GM19035 (cell line): Measurements from ENCODE around the gene DOC2B.

Experiments
- ATAC-seq: cut with Tn5 transposase; IDR thresholded peaks from one replicate; pipeline ENCODE4 v1.9.1; 2021; ENCODE audit not compliant: unreplicated experiment

The DOC2B gene

DNA sequence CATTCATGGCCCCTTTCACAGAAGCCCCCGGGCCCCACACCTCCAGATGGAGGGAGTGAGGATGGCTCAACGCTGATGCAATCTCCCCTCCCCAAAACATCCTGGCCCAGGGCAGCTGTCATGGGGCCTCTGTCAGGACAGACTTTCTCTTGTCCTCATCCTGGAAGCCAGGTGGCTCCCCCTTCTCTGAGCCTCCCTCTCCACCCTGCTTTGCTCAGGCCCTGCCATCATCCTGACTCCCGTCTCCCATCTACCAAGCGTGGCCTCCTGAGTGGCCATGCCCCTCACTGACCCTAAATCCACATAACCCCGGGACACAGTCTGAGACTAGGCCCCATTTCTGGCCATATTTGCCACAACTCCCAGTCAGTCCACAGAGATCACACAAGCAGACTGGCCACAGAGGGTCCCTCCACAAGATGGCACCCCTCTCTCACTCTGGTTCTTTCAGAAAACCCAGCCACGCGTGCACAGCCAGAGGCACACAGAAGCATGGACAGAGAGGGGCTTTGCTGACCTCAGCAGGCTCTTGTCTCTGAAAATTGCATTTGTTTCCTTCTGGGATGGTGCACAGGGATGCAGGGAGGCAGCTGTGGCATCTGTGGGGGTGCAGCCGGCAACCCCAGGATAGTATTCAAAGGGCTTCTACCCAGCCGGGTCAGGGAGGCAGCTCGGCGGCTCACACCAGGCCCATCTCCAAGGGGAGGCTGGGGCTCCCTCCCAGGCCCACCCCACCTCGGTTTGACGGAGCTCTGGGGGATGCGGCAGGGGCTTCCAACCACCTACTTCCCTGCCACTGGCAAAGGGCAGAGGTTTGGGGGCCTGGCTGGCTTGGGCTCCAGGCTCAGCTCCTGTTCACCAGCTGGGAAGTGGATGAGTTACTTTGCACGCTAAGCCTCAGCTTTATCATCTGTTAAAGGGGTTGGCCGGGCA is 16.9 kb downstream of the DOC2B start:
- ATAC-seq: no peak

DNA sequence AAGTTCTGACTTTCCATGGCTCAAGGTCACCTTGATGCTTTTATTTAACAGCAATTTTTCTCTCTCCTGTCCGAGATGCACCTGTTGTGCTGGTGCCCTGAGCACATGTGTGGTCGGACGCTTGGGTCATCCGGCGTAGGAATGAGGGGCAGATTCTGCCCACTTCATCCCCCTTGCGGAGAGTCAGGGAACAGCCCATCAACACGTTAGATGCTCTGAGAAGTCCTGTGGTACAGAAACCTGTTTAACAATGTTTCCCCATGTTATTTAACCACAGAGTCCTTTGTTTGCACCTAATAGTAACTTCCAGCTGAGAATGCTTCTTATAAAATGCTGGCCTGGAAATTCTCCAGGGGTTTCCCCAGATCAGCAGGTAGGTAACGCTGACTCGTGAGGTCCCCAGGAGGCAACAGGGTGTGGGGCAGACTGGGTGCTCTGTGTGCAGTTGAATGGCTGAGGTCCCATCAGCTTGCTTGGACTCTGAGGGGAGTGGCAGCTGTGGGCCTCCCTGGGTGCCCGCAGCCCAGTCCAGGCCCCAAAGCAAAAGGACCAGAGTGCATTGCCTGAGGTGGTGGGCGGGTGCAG is 17.8 kb downstream of the DOC2B start:
- no peak for ATAC-seq

DNA sequence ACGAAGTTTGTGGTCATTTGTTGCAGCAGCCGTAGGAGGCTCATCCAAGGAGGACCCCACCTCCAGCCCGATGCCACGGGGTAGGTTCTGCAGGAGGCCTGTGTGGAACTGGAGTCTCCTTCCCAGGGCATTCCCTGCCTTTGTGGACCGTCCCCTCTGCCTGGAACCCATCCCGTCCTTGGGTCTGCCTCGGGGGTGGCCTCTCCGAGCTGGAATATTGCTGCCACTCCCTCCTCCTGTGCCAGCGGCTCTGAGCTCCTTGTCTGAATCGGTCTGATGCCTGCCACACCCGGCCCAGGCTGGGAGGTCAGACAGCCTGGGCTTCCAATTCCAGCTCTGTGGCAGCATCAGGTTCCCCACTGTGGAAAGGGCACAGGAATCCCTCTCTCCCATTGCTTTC is 18.8 kb downstream of the DOC2B start:
- ATAC-seq: no peak

DNA sequence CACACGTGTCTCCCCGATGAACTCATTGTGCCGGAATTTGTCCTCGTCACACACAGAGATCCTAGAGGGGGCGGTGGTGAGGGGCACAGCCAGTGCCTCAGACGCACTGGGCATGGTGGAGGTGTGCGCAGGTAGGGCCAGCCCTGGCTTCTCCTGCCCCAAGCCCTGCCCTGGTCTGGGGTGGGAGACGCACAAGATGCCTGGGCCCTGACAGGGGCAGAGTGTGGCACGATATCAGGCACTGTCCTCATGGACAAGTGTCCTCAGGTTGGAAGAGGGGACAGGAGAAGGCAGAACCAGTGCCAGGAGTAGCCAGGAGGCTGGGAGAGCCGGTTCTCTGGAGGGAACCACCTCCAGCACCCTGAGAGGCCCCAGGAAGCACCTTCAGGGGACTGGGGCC is 20.0 kb downstream of the DOC2B start:
- no peak for ATAC-seq

DNA sequence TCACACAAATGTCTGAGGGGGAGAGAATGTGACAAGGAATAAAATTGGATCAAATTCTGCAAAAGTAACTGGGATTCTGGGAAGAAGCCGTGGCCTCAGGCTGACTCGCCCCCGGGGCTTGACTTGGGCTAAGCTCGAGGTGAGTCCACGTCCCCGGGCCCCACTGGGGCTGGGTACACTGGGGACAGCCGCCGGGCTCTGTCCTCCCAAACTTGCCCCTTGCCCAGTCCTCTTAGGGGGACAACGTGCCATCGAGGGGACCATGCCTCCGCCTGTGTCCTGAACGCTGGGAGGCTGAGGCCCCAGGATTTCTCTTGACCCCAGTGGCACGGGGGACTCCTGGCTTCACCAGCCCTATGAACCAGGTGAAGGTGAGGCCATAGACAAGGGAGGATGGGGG is 21.1 kb downstream of the DOC2B start:
- no peak for ATAC-seq

DNA sequence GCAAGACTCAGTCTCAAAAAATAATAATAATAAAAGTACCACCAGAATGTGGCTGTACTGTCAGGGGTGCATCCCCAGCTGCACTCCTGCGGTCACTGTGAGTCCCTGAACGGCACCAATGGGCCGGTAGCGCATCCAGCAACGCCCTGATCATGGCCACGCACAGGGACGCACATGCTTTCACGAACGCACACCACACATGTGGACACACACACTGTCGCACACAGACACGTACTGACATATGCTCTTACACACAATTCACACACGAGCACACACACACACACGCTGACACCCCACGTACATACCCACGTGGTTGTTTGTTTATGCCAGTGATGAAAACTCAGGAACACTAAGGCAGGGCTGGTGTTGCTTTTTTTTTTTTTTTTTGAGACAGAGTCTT is 21.8 kb downstream of the DOC2B start:
- ATAC-seq: no peak

DNA sequence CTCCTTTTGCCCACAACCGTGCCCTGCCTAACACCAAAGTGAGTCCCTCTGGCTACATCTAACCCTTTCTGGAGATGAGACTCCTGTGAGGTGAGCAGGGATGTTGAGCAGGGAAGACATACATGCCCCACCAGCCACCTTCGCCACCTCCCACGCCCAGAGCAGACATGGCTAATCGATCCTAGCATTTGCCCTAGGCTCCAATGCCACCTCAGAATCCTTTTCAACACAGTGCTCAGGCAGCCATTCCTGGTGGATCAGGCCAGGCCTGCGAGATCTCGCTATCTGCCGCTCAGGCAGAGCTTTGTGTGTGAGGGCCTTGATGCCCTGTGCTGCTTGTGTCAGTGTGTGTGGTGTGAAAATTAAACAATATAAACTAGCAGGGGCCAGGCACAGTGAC is 23.1 kb downstream of the DOC2B start:
- ATAC-seq: no peak

DNA sequence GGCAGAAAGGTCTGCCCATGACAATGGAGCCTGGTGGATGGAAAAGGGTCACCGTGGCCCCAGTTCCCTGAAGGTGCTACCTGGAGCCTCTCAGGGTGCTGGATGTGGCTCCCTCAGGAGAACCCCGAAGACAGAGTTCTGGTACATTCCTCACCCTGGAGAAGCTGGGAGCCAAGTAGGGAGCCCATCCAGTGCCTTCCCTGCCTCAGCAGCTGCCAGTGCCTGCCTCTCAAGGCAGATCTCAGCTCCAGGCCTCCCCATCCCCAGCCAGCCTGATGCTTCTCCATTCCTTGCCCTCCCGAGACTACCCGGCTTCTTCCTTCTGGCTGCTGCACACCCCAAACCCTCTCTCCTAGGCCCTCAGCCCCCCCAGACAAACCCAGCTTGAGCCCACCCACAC is 23.5 kb downstream of the DOC2B start:
- no peak for ATAC-seq

DNA sequence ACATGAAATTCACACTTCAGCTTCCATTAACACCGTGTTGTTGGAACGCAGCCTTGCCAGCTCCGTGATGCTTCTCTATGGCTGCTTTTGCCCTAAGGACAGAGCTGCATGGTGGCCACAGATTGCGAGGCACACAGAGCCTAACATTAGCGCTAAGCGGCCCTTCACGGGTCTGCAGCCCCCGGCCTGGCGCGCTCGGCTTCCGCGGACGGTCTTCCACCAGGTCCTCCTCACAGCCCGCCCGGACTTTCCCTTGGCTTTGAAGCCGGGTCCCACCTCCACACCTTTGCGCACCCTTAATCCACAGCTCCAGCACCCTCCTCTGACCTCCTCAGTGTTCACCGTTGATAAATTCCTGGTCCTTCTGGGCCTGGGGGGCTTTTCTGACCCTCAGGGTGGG is 24.5 kb downstream of the DOC2B start:
- no peak for ATAC-seq

DNA sequence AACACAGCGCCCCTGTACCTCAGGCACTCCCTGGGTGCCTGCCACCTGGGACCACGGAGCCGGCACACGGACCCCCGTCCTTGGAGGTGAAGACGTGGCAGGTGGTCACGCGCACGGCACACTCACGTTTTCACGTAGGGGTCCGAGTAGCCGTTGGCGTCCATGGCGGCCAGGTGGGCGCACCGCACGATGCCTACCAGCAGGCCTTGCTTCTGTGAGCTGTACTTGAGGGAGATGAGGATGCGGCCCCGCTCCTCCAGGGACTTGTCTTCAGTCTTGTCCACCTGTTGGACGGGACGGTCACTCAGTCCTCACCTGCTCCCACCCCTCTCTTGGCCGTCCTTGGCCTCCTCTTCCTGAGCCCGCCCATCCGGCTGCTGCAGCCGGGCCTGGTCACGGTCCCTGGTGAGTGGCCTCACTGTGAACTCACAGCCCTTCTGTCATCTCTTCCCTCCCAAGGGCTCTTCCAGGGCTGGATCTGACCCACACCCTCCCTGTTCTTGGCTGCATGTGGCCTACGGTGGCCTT is 25.3 kb downstream of the DOC2B start:
- no peak for ATAC-seq

DNA sequence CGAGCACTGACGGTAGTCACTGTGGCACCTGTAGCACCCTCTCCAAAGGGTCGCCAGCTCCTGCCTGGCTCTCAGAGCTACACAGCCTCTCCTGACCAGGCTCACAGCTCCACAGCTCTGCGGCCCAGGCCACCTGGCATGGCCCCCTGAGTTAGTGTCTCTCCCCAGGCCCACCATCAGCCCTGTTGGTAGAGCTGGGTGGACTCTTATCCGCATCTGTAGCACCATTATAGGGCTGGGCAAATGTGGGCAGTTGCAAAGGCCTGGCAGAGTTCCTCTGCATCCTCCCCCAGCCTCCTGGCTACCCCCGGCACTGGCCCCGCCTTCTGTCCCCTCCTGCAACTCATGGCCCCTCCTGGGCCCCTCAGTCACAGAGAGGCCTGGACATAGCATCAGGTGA is 25.9 kb downstream of the DOC2B start:
- ATAC-seq: no peak

DNA sequence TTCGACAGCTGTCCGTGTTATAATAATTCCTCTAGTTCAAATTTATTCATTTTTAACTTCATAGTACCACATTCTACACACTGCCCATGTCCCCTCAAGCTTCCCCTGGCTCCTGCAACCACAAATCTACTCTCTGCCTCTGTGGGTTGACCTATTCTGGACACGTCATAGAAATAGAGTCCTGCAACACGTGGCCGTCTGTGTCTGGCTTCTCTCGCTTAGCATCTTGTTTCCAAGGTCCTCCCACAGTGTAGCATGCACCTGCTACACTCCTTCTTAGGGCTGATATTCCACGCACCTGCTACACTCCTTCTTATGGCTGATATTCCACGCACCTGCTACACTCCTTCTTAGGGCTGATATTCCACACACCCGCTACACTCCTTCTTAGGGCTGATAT is 27.6 kb downstream of the DOC2B start:
- ATAC-seq: no peak

DNA sequence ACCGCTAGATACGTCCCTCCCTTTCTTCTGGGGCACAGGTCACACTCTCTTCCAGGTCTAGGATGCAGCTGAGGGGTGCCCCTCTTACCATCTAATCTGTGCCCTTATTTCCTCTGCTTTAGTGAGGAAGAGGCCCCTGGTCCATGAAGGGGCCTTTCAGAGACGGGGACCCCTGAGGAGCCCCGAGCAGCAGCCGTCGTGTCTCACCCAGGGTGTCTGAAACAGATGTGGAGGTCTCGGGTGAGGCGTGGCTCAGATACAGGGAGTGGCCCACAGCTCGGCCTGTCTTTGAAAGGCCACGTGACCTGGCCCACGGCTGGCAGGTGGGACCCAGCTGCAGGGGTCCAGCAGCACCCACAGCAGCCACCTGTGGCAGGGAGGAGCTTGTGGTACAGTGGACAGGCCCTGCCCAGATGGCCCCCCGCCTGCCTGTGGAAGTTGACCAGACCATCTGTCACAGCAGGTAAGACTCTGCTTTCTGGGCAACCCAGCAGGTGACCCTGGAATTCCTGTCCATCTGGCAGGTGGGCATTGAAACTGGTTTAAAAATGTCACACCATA is 28.5 kb downstream of the DOC2B start:
- no peak for ATAC-seq

DNA sequence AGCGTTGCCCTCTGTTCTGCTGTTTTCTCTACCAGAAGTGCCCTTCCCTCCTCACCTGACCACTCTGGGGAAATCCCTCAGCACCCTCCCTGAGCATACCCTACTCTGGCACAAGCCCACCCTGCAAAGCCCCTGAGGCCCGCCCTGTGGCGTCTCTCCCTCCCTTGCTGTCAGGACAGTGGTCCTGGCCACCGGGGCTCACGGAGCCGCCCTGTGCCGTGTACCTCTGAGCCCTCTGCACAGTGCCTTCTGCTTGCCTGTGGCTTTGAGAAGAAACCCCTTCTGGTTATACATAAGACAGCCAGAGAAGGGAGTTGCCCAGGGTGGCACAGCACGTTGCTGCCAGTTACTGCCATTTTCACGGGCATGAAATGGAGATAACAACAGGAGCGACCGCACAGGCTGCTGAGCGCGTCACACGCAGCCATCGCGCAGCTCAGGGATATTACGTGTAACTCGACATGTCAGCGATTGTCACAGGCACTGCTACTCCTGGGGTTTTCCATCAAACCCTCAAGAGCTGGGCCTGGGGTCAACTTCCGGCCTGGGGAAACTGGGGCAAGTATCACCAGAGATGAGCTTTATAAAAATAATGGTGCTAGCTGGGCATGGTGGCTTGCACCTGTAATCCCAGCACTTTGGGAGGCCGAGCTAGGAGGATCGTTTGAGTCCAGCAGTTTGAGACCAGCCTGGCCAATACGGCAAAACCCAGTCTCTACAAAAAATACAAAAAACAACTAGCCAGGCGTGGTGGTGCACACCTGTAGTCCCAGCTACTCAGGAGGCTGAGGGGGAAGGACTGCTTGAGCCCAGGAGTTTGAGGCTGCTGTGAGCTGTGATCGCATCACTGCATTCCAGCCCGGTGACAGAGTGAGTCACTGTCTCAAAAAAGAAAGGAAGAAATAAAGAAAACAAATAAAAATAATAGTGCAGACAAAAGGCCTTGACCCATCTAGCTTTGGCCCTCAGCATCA is 29.3 kb downstream of the DOC2B start:
- ATAC-seq: no peak

DNA sequence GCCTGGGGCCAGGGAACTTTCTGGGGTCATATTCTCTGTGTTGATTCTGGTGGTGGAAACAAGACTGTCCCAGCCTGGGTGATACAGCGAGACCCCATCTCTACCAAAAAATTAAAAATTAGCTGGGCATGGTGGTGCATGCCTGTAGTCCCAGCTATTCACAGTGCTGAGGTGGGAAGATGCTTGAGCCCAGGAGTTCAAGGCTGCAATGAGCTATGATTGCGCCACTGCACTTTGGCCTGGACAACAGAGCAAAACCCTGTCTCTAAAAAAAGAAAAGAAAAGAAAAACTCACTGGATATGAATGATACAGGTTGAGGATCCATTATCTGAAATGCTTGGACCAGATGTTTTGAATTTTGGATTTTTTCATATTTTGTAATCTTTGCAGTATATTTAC is 30.4 kb downstream of the DOC2B start:
- no peak for ATAC-seq

DNA sequence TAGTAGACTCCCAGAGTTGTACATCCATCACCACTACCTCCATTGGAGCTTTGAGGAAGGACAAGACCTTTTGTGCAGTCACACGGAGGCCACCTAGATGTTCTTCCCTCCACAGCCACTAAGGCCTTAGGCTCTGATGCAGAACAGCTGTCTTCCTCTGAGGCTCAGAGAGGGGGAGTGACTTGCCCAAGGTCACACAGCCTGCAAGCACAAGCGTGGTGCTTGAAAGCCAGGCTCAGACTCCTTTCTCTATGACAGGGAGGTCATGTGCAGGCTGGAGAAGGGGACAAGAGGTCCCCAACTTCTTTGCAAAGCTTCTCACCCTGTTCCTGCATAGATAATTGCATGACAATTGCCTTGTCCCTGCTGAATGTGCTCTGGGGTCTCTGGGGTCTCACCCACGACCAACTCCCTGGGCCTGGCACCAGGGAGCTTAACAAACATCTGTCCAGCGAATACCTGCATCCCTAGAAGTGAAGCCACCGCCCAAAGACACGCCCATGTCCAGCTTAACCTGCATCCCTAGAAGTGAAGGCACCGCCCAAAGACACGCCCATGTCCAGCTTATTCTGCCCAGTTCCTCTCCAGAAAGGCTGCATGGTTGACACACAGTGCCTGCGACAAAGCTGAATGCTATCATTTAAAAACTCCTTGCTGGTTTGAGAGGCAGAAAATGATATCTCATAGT is 31.4 kb downstream of the DOC2B start:
- ATAC-seq: no peak

DNA sequence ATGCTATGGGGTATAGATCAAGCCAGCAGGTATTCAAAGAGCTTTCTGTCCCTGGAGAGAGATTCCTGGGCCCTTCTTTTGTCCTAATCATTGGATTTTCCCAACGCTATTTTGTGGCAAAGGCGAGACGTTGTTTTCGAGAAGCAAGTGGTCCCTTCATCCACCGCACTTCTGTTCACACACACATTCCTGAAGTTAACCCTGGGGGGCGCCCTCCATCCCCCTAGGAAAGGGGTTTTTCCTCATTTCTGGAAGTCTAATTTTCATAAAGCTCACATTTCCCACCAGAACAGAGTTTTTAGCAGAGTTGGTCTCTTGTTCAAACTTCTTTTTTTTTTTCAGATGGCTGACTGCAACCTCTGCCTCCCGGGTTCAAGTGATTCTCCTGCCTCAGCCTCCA is 32.2 kb downstream of the DOC2B start:
- ATAC-seq: no peak

DNA sequence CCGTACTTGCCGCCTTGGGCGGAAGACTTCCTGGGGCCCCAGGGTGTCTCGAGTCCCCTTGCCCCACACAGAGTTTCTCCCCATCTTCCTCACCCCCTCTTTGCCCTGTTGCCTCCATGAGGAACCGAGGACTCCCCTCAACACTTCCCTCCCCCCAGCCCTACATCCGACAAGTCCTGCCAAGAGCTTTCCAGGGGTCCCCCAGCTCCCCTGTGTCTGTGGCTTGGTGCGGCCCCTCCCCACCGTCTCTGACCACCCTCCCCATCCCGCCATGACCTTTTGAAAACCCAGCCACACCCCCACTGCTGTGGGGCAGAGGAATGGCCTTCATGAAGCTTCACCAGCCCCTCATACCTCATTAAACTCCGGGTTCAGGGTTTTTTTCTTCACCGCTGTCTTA is 32.7 kb downstream of the DOC2B start:
- ATAC-seq: no peak

DNA sequence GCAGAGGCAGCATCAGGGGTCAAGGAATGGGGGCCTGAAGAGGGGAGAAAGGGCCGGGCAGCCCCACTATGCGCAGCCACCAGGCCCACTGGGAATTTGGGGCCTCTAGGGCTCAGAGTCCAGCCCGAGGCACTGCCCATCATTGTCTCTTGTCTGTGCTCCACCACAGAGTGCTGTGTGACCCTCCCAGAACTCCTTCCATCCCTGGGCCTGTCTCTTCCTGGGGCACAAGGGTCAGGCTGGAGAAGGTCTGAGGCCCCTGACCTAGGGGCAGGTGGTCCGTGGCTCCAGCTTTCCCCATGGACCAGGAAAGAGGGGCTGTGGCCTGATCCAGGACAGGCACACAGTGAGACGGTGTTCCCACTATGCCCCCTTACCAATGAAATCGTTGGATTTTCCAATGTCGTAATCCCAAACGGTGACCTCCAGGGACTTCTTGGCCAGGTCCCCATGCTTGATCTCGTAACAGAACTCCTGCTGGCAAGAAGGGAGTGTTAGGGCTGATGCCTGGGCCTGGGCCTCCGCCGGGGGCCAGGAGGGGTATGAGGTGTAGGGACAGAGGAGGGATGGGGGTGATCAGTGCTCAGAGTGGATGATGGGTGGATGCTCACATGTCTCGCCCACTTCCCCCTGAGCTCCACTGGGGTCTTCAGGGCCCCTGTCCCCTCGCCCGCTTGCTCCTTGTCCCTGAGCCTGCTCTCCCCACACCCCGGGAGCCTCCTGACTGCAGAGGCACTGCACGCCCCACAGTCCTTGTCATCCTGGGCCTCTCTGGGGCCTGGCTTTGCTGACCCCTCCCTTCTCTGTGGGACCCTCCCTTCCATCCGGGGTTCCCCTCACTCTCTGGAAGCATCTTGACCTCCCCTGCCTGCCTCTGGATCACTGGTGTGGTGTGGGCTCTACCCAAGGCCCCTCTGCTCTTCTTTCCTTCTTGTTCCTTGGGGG is 33.4 kb downstream of the DOC2B start:
- ATAC-seq: no peak
